ENCODE data around the gene ANKRD53. TPM values are rescaled to one million over a fixed set of nuclear protein-coding genes. Genes with fewer than 3 reads are reported as not detected.
A peak's percentile ranks its signal among the peaks of the same experiment; 100 is the strongest.

ANKRD53 gene
- total RNA-seq (2011; cell fraction: chromatin; rRNA removed; ENCODE audit: low replicate concordance): not detected in 2 replicates
- 0.17 TPM in 1 of 2 replicates, not detected in the other for total RNA-seq (2011; cell fraction: nucleolus; rRNA removed)
- not detected in 2 replicates for total RNA-seq (2011; cell fraction: nucleoplasm; rRNA removed)
- 0.20 TPM in 1 of 2 replicates, not detected in the other for total RNA-seq (2014; rRNA removed)
- total RNA-seq (2014; rRNA removed; fragmentation: Illumina TruSeq; extraction: Trizol): not detected in 2 replicates
- total RNA-seq (2015; rRNA removed; fragmentation: Illumina TruSeq; extraction: Trizol): not detected in 2 replicates
- 0.18 TPM in 1 of 2 replicates, not detected in the other for total RNA-seq (2021)
- not detected in 2 replicates for polyA plus RNA-seq (2011; rRNA removed)
- not detected in 2 replicates for polyA plus RNA-seq (2011; cell fraction: cytosol; rRNA removed)
- 0.07 and 0.10 TPM in 2 replicates for polyA plus RNA-seq (2011; cell fraction: nucleus; rRNA removed)
- not detected in 2 replicates for polyA plus RNA-seq (2012)
- not detected in 2 replicates for polyA plus RNA-seq (2014; fragmentation: Illumina TruSeq; extraction: Trizol)
- polyA plus RNA-seq (2014; fragmentation: Nextera tagmentation; extraction: Ambion mirVana): not detected
- polyA plus RNA-seq (2014; rRNA removed): not detected in 2 replicates
- polyA minus RNA-seq (2011; rRNA and poly(A)+ RNA removed): not detected in 2 replicates
- polyA minus RNA-seq (2011; cell fraction: cytosol; rRNA and poly(A)+ RNA removed): not detected in 2 replicates
- not detected in 2 replicates for polyA minus RNA-seq (2011; cell fraction: nucleus; rRNA and poly(A)+ RNA removed)
- percentile 11 among the genes with signal in this experiment for Bru-seq, nascent RNA
- not detected for BruChase-seq, experiment 1, labeled RNA remaining after a 2-hour chase
- percentile 11 among the genes with signal in this experiment for BruChase-seq, experiment 2, labeled RNA remaining after a 6-hour chase
- long read RNA-seq, experiment 1, partial matches to known transcripts: 0 of 1 reads
- long read RNA-seq, experiment 1, other reads (novel, unspliced or antisense): 1 of 1 reads
- long read RNA-seq, experiment 2: 0 reads
- long read RNA-seq, experiment 3: 0 reads

- Histone ChIP-seq H3K27me3 (ENCODE audit: control insufficient read depth in 2 of 2, insufficient read depth in 2 of 2, low read length in 2 of 2) (no peaks in the 10 kb centered on the region), H3K36me3 (ENCODE audit: control insufficient read depth, insufficient read depth, low read length) (no peaks in the 10 kb centered on the region), H3K4me3 (peak within 1 kb of the TSS; percentile 45; the same call in 1 of the 2 replicates), H2AFZ (ENCODE audit: low read depth, low read length) (no peak within 1 kb of the TSS; the same call in 1 of the 2 replicates), H3K4me1 (replicated peaks in 1 of 2; ENCODE audit: control insufficient read depth in 2 of 2, insufficient read depth in 2 of 2, low read length in 2 of 2) (peaks cover 6 to 19% of the 10 kb centered on the region in 2 experiments; a peak in 4 of 5 replicates), H3K9me3 (replicated peaks; ENCODE audit: control insufficient read depth, insufficient read depth, low read depth, low read length) (no peaks in the 10 kb centered on the region), H3K4me2 (ENCODE audit: insufficient read depth, low read length) (no peak within 1 kb of the TSS; the same call in 1 of the 2 replicates), H3K9ac (ENCODE audit: insufficient read depth in 1 of 2, low read depth in 2 of 2, low read length in 2 of 2) (no peak within 1 kb of the TSS; a peak in 1 of 4 replicates), H3K27ac (ENCODE audit: extremely low read depth, low read depth, low read length) (no peak within 1 kb of the TSS), H3K9me1 (ENCODE audit: control insufficient read depth, insufficient read depth, low read length) (no peaks in the 10 kb centered on the region), H4K20me1 (replicated peaks; ENCODE audit: control insufficient read depth, insufficient read depth, low read length) (no peaks in the 10 kb centered on the region), H3K79me2 (ENCODE audit: control insufficient read depth, insufficient read depth, low read length) (no peaks in the 10 kb centered on the region)
- FAIRE-seq: no peak
- ATAC-seq: no peak
- no peak for DNase-seq (ENCODE audit: extremely low read depth in 1 of 4, low spot score in 3 of 4)
- ChIA-PET CTCF (ENCODE audit: low intra/inter-chr PET ratio) (interaction anchor here (0.6 to 2.4 kb wide), 2 partner anchors 14 to 677 kb away, joined by 4 to 13 read pairs; partner anchors contain the start of gene FAM136A), POLR2A (no interaction called here)
- intact Hi-C loops (cut with micrococcal nuclease): no loop called here
- in situ Hi-C loops (cut with MboI): no loop called here
- TF ChIP-seq NR2F6 (CRISPR knock-in tag; IDR thresholded peaks at IDR 0.05): no peak
- no peak for TF ChIP-seq ARNT (IDR thresholded peaks at IDR 0.05)
- no peak for TF ChIP-seq ETS2 (tag; IDR thresholded peaks at IDR 0.05; ENCODE audit: borderline replicate concordance, poor library complexity, severe bottlenecking)
- no peak for TF ChIP-seq E2F3 (CRISPR knock-in tag; IDR thresholded peaks at IDR 0.05)
- no peak for TF ChIP-seq CBFA2T3 (IDR thresholded peaks at IDR 0.05)
- no peak for TF ChIP-seq CHD2 (IDR thresholded peaks at IDR 0.05; ENCODE audit: low read depth, low read length)
- no peak for TF ChIP-seq MNT (conservative IDR thresholded peaks at IDR 0.05)
- no peak for TF ChIP-seq NONO (IDR thresholded peaks at IDR 0.05; ENCODE audit: low read depth in 2 of 2, low read length in 1 of 2)
- no peak for TF ChIP-seq KDM4B (IDR thresholded peaks at IDR 0.05; ENCODE audit: borderline replicate concordance in 2 of 2, low read depth in 1 of 2)
- no peak for TF ChIP-seq FOSL1 (tag; conservative IDR thresholded peaks at IDR 0.05)
- 81% methylated on average over 14 of the region's 67 CpGs for WGBS (ENCODE audit: insufficient coverage, low coverage, missing lambda C conversion rate)
- BruUV-seq (replicated peaks): no TSS peak
Observed at GRCh38 chr2:70978341-70979179, at the start of gene ANKRD53. Gene ANKRD53, plus strand, starts transcription at chr2:70978630. Its CDS starts 16 bp downstream, at chr2:70978646.

Measured in K562 (cell line).